ENCODE results near the gene MRPS11.

The MRPS11 gene

DNA sequence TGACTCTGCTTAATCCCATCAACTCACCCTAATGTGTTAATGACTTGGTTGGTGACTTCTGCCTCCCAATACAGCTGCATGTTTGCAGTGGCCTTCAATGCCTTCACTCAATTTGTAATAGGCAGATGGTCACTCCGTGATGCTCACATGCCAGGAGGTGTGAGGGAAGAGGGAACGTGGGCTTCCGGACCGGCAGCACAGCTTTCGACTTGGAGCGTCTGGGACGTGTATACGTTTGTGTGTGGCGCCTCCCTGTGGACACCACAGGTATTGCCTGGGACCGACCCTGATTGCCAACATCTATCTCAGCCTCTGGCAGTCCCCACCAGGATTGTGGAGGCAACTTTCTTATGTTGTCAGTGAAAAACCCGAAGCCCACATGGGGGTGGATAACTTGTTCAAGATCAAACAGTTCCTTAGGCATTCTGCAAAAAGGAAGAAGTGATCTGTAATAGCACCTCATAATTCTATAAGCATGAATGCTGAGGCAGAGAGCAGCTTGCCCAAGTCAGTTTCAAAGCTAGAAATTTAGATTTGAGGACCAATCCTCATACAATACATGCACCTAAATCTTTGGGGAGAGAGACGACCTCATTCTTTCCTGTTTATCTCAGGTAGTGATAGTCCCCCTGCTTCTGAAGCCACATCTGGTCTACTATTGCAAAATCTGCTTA, 17.2 kb upstream of the MRPS11 start:
- Histone ChIP-seq H3K36me3 (ENCODE audit: insufficient read depth, low read length) (no peaks in the 10 kb centered on the region), H3K9me3 (ENCODE audit: insufficient read depth, low read length, severe bottlenecking) (no peaks in the 10 kb centered on the region), H3K9ac (ENCODE audit: low read depth, low read length) (no peak overlapping the region), H2AFZ (ENCODE audit: low read depth, low read length) (peak overlapping the region; percentile 66; the same call in 1 of the 2 replicates), H3K4me2 (ENCODE audit: insufficient read depth, low read length) (peak overlapping the region; percentile 60; the same call in 1 of the 2 replicates), H4K20me1 (ENCODE audit: insufficient read depth, low read length) (no peaks in the 10 kb centered on the region), H3K4me3 (ENCODE audit: low read depth in 1 of 2, low read length in 2 of 2) (peak overlapping the region in 1 of 2 experiments; percentile 31; a peak in 1 of 4 replicates), H3K27me3 (ENCODE audit: insufficient read depth, low read length, poor library complexity) (no peaks in the 10 kb centered on the region), H3K79me2 (ENCODE audit: insufficient read depth, low read length) (no peaks in the 10 kb centered on the region), H3K4me1 (ENCODE audit: insufficient read depth, low read length) (peaks cover 5% of the 10 kb centered on the region), H3K27ac (ENCODE audit: low read length) (0 out of 2 replicates have a peak overlapping the region, but pooled peaks have one; percentile 28)
- ATAC-seq (ENCODE audit: insufficient read depth, low read depth) = peak; percentile 78
- TF ChIP-seq, protein P1, sequence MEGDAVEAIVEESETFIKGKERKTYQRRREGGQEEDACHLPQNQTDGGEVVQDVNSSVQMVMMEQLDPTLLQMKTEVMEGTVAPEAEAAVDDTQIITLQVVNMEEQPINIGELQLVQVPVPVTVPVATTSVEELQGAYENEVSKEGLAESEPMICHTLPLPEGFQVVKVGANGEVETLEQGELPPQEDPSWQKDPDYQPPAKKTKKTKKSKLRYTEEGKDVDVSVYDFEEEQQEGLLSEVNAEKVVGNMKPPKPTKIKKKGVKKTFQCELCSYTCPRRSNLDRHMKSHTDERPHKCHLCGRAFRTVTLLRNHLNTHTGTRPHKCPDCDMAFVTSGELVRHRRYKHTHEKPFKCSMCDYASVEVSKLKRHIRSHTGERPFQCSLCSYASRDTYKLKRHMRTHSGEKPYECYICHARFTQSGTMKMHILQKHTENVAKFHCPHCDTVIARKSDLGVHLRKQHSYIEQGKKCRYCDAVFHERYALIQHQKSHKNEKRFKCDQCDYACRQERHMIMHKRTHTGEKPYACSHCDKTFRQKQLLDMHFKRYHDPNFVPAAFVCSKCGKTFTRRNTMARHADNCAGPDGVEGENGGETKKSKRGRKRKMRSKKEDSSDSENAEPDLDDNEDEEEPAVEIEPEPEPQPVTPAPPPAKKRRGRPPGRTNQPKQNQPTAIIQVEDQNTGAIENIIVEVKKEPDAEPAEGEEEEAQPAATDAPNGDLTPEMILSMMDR (IDR thresholded peaks at IDR 0.05; ENCODE audit: borderline replicate concordance, extremely low read depth, low read length, poor library complexity, severe bottlenecking) = peak; percentile 94
- no peak for TF ChIP-seq EZH2 (IDR thresholded peaks at IDR 0.05; ENCODE audit: borderline replicate concordance, low read depth, low read length, severe bottlenecking)
- DNase-seq = peak; percentile 81

DNA sequence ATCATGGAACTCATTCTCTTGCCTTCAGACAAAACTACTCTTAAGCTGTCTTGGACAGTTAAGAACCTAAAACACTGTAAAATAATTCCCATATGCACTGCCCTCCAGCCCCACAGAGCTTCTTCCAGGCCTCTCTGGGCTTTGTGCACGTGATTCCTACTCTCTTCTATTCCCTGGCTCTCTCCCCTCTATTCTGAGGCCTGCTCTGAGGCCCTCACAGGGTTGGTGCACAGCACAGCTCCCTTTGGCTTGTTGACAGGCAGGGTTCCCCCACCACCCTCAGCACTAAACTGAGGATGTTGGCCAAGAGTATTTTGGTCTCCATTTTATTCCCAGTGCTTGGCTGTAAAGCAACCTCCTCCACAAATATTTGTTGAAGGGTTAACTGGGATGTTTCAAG, 13.9 kb upstream of the MRPS11 start:
- no peaks in the 10 kb centered on the region for H3K27me3 ChIP-seq (ENCODE audit: insufficient read depth, low read length, poor library complexity)
- no peak overlapping the region for H3K27ac ChIP-seq (ENCODE audit: low read length)
- H3K9ac ChIP-seq (ENCODE audit: low read depth, low read length) = no peak overlapping the region
- TF ChIP-seq EZH2 (IDR thresholded peaks at IDR 0.05; ENCODE audit: borderline replicate concordance, low read depth, low read length, severe bottlenecking) = no peak
- TF ChIP-seq, protein P1 (IDR thresholded peaks at IDR 0.05; ENCODE audit: borderline replicate concordance, extremely low read depth, low read length, poor library complexity, severe bottlenecking) = no peak
- peaks cover 5% of the 10 kb centered on the region for H3K36me3 ChIP-seq (ENCODE audit: insufficient read depth, low read length)
- no peaks in the 10 kb centered on the region for H3K9me3 ChIP-seq (ENCODE audit: insufficient read depth, low read length, severe bottlenecking)
- no peaks in the 10 kb centered on the region; the same call in 1 of the 2 replicates for H4K20me1 ChIP-seq (ENCODE audit: insufficient read depth, low read length)
- no peak overlapping the region for H3K4me2 ChIP-seq (ENCODE audit: insufficient read depth, low read length)
- H3K4me3 ChIP-seq (ENCODE audit: low read depth in 1 of 2, low read length in 2 of 2) = no peak overlapping the region
- ATAC-seq (ENCODE audit: insufficient read depth, low read depth) (no peak), DNase-seq (no peak)
- H3K79me2 ChIP-seq (ENCODE audit: insufficient read depth, low read length) = no peaks in the 10 kb centered on the region
- H3K4me1 ChIP-seq (ENCODE audit: insufficient read depth, low read length) = peaks cover 5% of the 10 kb centered on the region
- H2AFZ ChIP-seq (ENCODE audit: low read depth, low read length) = no peak overlapping the region

DNA sequence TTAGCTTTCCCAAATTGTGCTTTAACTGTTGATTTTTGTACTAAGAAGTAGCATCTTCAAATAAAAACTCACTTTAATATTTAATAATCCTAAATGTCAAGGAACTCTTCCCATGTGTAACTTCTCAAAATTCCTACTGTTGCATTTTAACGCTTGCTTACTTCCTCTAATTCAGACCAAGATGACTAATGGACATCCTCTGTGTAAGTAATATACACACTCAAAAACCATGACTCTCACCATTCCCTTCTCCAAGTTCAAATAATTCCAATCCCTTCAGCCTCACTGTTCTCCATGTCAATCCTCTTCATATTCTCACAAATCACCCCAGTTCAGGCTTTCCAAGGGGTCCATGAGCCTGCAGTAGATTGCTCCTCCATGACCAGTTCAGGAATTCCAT, 13.3 kb upstream of the MRPS11 start:
- Histone ChIP-seq H3K4me1 (ENCODE audit: insufficient read depth, low read length) (peaks cover 5% of the 10 kb centered on the region), H3K27ac (ENCODE audit: low read length) (no peak overlapping the region), H3K9ac (ENCODE audit: low read depth, low read length) (no peak overlapping the region), H3K79me2 (ENCODE audit: insufficient read depth, low read length) (no peaks in the 10 kb centered on the region), H3K36me3 (ENCODE audit: insufficient read depth, low read length) (peaks cover 10% of the 10 kb centered on the region), H2AFZ (ENCODE audit: low read depth, low read length) (no peak overlapping the region), H3K4me3 (ENCODE audit: low read depth in 1 of 2, low read length in 2 of 2) (no peak overlapping the region), H4K20me1 (ENCODE audit: insufficient read depth, low read length) (no peaks in the 10 kb centered on the region; the same call in 1 of the 2 replicates), H3K27me3 (ENCODE audit: insufficient read depth, low read length, poor library complexity) (no peaks in the 10 kb centered on the region), H3K9me3 (ENCODE audit: insufficient read depth, low read length, severe bottlenecking) (no peaks in the 10 kb centered on the region), H3K4me2 (ENCODE audit: insufficient read depth, low read length) (no peak overlapping the region)
- no peak for ATAC-seq (ENCODE audit: insufficient read depth, low read depth)
- DNase-seq = no peak
- no peak for TF ChIP-seq EZH2 (IDR thresholded peaks at IDR 0.05; ENCODE audit: borderline replicate concordance, low read depth, low read length, severe bottlenecking)
- TF ChIP-seq, protein P1 (IDR thresholded peaks at IDR 0.05; ENCODE audit: borderline replicate concordance, extremely low read depth, low read length, poor library complexity, severe bottlenecking) = no peak

All from DND-41 (cell line).